Activated CD8-positive, alpha-beta memory T cell treated with anti-CD3 and anti-CD28 coated beads, Interleukin-2, amount 50 U/mL, for 24 hours (primary cell): ENCODE results near the gene CRISPLD2.

Source experiments
- DNase-seq: peaks from one replicate; pipeline ENCODE4 v3.0.0-alpha.2; 2020; ENCODE audit errors: extremely low read depth

Gene CRISPLD2

DNA sequence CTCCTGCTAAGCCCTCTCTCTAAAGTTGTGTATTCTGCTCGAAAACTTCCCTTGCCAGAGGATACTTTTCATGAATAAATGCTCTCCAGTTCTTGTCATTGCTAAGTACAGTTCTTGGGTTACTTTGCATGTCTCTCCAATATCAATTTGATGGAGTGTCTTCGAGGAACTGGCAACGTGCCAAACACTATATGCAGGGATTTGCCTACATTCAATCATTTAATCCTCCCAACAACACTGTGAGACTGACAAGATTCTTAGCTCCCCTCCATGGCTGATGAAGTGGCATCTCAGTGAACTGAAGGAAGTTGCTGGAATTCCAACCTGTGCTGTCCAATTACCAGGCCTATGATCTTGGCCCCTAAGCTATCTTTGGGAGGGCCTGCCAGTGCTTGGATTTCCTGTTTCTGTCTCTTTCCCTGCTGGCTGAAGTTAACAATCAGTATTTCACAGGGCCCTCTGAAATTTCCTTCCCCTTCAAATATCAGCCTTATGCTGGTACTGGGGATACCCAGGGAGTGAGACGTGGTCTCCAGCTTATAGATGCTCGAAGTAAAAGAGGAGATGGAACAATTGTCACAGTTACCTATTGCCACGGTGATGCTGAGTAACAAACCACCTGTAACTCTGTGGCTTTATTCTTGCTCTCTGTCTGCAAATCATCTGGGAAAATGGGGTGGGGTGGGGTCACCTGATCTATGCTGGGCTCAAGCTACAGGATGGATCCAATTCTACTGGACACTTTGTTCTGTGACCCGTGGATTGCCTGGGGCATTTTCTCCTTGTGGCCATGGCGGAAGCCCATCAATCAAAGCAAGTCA lies 19.4 kb upstream of the CRISPLD2 start:
- DNase-seq: no peak

GRCh38 chr16:84803146-84803545 lies 16.6 kb upstream of the CRISPLD2 start:
- DNase-seq: no peak

DNA sequence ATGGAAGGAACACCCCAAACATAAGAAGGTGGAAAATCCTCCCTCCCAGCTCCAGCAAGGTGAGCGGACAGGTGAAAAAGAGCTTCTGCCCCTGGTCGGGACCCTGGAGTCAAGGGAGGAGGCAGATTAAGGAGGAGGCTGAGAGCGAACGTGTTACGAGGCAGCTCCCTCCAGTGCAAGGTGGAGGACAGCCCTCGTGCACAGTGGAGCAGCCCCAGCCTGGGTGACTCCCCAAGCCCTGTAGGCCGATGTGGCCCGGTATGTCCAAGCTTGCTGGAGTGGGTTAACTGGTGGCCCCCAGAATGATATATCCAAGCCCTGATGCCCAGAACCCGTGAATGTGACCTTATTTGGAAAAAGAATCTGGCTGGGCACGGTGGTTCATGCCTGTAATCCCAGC lies 15.5 kb upstream of the CRISPLD2 start:
- DNase-seq: no peak

DNA sequence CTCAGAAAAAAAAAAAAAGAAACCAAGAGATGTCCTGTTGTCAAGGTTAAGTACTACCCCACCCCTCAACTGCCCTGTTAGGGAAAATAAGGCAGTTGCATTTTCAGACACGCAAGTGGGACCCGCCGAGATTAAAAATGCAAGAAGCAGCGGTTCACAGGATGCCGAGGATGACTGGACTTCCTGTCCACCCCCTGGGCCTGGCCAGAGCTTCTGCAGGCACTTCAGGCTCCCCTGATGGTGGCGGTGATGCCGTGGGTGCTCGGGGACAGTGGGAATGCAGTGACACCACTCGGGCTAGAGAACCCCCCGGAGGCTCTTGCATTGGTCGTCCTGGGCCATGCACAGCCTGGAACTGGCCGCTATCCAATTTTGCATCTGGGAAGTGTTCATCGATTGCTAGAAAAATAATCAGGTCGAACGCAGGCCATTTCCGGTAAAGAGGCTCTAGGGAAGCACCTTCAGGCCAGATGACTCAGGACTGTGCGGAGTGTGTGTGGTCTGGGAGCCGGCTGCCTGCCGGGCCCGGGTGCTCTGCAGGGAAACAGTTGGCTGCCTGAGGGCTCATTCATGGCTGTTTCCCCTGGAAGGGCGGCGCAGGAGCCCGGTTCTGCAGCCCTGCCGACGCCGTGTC lies 13.4 kb upstream of the CRISPLD2 start:
- DNase-seq: no peak

DNA sequence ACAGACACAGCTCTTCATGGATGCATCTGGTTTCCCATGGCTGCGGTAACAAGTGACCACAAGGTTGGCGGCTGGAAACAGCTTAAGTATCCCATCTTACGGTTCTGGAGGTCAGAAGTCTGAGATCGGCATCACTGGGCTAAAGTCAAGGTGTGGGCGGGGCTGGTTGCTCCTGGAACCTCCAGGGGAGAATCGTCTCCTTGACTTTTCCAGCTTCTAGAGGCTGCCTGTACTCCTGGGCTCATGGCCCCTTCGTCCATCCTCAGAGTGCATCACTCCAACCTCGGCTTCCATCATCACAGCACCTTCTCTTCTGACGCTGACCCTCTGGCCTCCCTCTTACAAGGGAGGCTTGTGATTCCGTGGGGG lies 12.9 kb upstream of the CRISPLD2 start:
- no peak for DNase-seq

DNA sequence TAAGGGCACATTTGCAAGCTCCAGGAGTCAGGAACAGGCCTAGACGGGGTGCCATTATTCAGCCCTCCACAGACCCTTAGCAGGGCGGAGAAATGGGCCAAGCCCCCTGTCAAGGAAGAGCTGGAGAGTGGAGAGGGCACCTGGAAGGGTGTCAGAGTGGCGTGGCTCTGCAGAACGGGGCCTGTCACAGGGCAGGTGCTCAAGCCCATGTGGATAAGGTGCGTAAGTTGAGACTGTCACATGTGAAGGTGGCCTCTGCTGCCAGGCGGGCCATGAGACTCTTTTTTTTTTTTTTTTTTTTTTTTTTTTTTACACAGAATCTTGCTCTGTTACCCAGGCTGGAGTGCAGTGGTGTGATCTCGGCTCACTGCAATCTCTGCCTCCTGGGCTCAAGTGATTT lies 12.0 kb upstream of the CRISPLD2 start:
- DNase-seq: no peak

DNA sequence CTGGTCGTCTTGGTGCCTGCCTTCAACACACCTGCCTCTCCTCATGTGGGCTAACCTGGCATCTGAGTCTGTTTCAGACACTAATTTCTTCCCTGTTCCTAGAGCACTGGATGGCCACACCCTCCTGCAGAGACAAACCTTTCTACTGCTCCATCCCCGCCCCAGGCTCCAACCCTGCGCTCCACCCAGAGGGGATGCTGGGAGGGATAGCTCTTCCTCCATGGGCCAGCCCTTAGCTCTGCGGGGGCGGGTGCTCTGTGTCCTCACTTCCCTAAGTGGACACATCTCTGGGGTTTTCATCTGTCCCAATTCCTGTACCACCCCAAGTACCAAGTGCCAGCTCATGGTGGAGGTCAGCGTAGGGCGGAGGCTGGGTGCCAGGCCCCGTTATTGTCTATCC lies 11.0 kb upstream of the CRISPLD2 start:
- no peak for DNase-seq

- no peak for DNase-seq
These were observed 9.1 kb upstream of the CRISPLD2 start for GRCh38 chr16:84810518-84811273.

GRCh38 chr16:84811529-84811928 lies 8.3 kb upstream of the CRISPLD2 start:
- no peak for DNase-seq

- no peak for DNase-seq
These were observed 6.4 kb upstream of the CRISPLD2 start for GRCh38 chr16:84813141-84813934.

- DNase-seq: no peak
These were observed 4.3 kb upstream of the CRISPLD2 start for GRCh38 chr16:84815462-84815861.

- DNase-seq: no peak
These were observed 3.8 kb upstream of the CRISPLD2 start for GRCh38 chr16:84816023-84816422.

DNA sequence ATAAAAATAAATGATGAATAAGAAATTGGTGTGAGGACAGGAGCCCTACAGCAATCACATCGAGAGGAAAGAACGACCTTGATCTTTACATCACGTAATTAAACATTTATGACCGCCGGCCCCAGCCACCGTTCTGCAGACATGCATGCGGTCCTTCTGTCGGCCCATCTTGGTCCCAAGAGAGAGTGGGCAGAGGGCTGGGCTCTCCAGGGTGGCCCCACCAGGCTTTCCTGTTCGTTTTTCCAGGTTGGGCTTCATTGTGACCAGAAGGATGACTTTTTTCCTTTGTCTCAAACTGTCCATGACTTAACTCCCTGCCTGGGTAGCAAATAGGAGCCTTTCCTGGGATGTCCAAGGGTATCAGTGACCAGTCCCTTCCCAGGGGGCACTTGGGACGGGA lies 3.3 kb upstream of the CRISPLD2 start:
- DNase-seq: no peak

- DNase-seq: no peak
These were observed 2.6 kb upstream of the CRISPLD2 start for GRCh38 chr16:84817206-84817605.

GRCh38 chr16:84817613-84818012 lies 2.2 kb upstream of the CRISPLD2 start:
- no peak for DNase-seq

DNA sequence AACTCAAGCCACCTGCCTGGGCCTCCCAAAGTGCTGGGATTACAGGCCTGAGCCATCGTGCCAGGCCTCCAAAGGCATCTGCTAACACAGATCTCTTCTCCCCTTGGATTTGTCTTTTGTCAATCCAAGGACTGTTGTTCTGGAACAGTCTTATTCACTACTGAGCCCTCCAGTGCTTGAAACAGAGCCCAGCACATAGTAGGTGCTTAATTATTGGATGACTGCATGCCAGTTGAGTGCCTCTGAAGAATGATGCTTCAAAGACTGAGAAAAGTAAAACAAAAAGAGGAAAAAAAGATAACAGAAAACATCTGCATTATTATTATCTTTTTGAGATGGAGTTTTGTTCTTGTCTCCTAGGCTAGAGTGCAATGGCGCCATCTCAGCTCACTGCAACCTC lies 1.7 kb upstream of the CRISPLD2 start:
- DNase-seq: no peak

GRCh38 chr16:84818989-84819643 lies 669 bp upstream of the CRISPLD2 start:
- no peak for DNase-seq

DNA sequence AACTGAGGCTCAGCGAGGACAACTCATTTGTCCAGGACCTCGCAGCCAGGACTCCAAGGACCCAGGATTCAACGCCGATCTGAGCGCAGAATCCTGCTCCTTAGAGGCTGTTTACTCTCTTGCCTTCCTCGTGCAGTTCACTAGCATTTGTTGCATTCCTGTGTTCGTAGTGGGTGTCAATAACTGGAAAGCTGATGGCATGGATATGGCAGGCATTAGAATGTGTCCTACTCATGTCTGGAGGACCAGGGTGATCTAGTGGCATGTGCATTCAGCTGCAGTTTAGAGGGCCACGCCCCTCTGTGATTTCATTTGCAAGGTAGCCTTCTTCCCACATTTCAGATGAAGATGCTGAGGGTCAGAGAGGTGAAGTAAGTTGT lies 510 bp downstream of the CRISPLD2 start:
- DNase-seq: no peak

- DNase-seq: no peak
These were observed 986 bp downstream of the CRISPLD2 start for GRCh38 chr16:84820771-84821170.

- DNase-seq: no peak
These were observed 1.4 kb downstream of the CRISPLD2 start for GRCh38 chr16:84821179-84821578.
